GM10266 (cell line): ENCODE results near the gene LDAH.

Experiments used
- DNase-seq: peaks from one replicate; pipeline ENCODE4 v3.0.0; 2012; ENCODE audit errors: extremely low spot score
- TF ChIP-seq, protein P1 (sequence below): IDR thresholded peaks from 2 replicates; pipeline ENCODE4 v1.5.1; 2012; ENCODE audit warnings: mild to moderate bottlenecking, low read depth; ENCODE audit not compliant: control insufficient read depth, insufficient read depth; ENCODE audit errors: missing control alignments

LDAH gene

DNA sequence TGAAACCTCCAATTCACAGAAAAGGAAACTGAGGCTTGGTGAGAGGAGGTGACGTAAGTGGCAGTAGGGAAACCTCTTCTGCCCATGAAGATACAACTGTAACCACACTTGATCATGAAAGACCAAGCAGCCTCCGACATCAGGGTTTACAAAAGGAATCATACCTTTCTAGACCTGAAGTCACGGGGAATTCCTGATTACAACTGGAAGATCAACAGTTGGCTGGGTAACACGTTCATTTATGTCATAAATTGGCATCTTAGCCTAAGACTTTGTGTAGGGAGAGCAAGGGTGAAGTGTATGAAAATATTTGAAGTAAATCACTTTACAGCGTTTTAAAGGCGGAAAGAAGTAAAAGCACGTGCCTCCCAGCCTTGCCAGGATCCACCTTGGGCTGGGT lies 172.9 kb downstream of the LDAH start:
- DNase-seq = no peak
- TF ChIP-seq, protein P1, sequence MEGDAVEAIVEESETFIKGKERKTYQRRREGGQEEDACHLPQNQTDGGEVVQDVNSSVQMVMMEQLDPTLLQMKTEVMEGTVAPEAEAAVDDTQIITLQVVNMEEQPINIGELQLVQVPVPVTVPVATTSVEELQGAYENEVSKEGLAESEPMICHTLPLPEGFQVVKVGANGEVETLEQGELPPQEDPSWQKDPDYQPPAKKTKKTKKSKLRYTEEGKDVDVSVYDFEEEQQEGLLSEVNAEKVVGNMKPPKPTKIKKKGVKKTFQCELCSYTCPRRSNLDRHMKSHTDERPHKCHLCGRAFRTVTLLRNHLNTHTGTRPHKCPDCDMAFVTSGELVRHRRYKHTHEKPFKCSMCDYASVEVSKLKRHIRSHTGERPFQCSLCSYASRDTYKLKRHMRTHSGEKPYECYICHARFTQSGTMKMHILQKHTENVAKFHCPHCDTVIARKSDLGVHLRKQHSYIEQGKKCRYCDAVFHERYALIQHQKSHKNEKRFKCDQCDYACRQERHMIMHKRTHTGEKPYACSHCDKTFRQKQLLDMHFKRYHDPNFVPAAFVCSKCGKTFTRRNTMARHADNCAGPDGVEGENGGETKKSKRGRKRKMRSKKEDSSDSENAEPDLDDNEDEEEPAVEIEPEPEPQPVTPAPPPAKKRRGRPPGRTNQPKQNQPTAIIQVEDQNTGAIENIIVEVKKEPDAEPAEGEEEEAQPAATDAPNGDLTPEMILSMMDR = no peak

DNA sequence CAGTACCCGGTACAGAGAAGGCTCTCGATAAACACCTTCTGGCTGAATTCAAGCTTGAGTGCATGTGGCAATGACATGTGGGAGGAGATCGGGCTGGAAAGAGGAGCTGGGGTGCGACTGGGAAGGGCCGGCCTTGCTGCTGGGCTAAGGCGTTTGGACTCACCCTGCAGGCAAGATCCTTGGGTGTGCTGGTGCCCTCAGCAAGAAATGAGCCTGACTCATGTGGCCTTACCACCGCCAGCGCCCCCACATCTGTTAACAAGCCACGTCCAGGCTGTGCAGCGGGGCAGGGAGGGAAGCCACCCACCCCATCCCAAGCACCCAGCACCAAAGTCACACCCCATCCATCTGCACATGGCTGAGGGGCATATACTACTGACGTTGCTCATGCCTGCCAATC lies 173.3 kb downstream of the LDAH start:
- TF ChIP-seq, protein P1 = no peak
- DNase-seq = no peak

DNA sequence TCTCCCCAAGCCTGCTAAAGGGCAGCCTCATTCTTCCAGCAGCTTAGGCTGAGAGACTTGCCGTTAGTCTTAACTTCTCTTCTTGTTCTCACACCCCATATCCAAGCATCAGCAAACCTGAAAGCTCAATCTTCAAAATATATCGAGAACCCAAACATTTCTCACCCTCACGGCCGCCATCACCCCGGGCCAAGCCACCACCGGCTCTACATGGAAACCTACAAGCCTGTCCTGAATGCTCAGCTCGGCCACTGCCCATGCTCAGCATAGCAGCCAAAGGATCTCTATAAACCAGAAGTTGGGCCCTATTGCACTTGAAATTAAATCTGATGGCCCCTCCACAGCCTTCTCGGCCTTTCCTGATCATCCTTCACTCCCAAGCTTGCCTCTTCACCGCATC lies 174.1 kb downstream of the LDAH start:
- TF ChIP-seq, protein P1 = no peak
- DNase-seq = no peak

DNA sequence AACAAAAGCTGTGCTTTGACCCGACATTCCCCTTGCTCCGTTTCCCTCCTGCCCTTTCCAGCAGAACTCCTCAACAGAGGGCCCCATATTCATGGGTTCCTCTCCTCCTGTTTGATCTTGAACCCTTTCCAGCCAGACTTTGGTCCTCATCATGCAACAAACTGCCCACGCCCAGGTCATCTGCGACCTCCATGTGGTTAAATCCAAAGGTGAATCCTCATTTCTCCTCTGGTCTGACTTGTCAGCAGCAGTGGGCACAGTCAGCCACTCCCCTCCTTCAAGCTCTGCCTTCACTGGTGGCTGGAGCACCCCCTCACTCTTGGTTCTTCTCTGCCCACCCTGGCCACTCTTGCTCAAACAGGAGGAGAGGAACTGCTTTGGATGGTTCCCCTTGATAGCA lies 174.7 kb downstream of the LDAH start:
- TF ChIP-seq, protein P1 = no peak
- no peak for DNase-seq

DNA sequence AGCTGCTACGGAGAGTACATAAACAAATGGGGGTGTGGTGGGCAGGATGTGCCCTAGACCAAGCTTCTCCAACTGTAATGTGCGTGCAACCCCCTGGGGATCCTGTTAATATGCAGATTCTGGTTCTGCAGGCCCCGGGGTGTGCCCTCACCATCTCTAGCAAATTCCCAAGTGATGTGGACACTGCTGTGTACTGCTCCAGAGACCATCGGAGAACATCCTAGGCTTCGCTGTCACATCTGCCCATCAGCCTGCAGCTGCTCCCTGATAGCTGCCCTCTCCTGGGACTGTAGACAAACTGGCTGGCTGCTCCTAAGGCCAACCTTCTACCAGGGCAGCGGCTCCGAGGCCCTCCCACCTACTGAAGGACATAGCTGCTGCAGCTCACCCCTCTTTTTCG lies 175.2 kb downstream of the LDAH start:
- no peak for DNase-seq

DNA sequence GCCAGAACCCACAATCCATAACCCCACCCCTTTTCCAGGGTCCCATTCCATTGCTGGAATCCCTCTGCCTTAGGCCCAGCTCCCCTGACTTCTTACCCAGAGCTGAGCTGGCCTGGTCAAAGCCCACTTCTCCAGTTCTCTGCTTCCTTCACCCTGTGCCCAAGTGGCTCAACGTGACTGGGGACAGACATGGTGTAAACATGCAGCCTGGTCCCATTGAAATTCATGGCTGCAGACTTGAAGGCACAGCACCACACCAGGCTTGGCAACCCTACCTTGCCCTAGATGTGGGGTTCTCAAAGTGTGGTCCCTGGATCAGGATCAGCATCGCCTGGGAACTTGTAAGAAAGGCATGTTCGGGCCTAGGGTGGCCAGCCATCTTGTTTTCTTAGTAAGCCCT lies 175.7 kb downstream of the LDAH start:
- TF ChIP-seq, protein P1 = no peak
- DNase-seq = no peak

More for the DNA sequence above, 175.2 kb downstream of the LDAH start:
- TF ChIP-seq, protein P1 = no peak

DNA sequence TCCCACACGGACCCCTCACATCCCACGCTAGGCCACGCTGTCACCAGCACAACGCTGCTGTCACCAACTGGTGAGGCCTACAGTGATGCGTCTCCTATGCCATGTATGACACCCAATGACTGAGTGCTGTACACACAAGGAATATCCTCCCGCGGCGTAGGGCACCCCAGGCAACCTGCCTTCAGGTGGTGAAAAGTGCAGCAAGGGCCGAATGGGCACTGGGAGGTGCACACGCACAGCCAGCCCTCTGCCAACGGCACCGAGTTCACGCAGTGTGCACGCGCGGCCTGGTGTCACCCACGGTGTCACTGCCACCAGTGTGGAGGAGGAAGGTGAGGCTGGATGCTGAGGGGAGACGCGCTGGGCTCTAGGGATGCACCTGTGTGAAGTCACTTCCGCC lies 176.5 kb downstream of the LDAH start:
- TF ChIP-seq, protein P1 = no peak
- DNase-seq = no peak

DNA sequence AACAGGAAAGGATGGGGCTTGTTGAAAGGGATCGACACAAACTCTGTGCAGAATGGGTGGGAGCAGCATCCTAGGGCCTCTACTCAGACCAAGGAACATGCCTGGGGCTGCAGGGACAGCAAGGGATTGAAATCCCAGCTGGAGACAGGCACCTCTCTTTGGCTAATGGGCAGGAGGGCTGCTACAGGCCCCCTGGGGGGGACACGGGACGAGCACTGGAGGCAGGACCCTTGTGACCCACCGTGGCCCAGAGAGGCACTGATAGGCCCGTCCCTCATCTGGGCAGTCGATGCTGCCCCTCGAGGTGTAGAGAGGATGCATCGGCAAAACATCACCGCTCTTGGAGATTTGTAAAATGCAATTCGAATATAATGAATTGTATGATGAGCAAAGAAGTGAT lies 177.1 kb downstream of the LDAH start:
- DNase-seq = no peak
- TF ChIP-seq, protein P1 = no peak
